CD4-positive, alpha-beta memory T cell (primary cell): Measurements from ENCODE around the gene ELP4. TPM values are rescaled to one million over a fixed set of nuclear protein-coding genes. Genes with fewer than 3 reads are reported as not detected.
"Not testable (repeated sequence)": the region's sequence is repeated elsewhere in the genome, so short reads cannot be mapped to it uniquely, and the experiment has no call there.

Source experiments
- CTCF ChIA-PET: fragments of 350-600 bp; sonication (Branson Sonifier 250); formaldehyde crosslinking; loops from one replicate; lab custom pipeline; 2021; ENCODE audit warnings: inconsistent platforms; ENCODE audit not compliant: partially characterized antibody; lab: Charles Lee
- POLR2A ChIA-PET: fragments of 350-600 bp; sonication (Branson Sonifier 250); formaldehyde crosslinking; loops from one replicate; lab custom pipeline; 2021; ENCODE audit not compliant: partially characterized antibody; lab: Charles Lee
- DNase-seq, 5 donors: peaks; one replicate each; pipeline versions ENCODE4 v3.0.0 to v3.0.0-alpha.2; 2020 to 2022; ENCODE audit warnings: mixed read lengths in 1 of 5
- H3K27ac ChIP-seq: one replicate; pipeline ENCODE4 v1.7.0; 2013; ENCODE audit warnings: low read depth, low read length
- H3K27me3 ChIP-seq: 2 replicates; pipeline ENCODE4 v1.7.0; 2013; ENCODE audit warnings: mild to moderate bottlenecking, low read length, moderate library complexity; ENCODE audit not compliant: insufficient read depth
- H3K36me3 ChIP-seq: 2 replicates; pipeline ENCODE4 v1.7.0; 2013; ENCODE audit warnings: mild to moderate bottlenecking, low read length, moderate library complexity; ENCODE audit not compliant: insufficient read depth
- H3K4me1 ChIP-seq: 2 replicates; pipeline ENCODE4 v1.7.0; 2013; ENCODE audit warnings: mild to moderate bottlenecking, low read length, moderate library complexity; ENCODE audit not compliant: insufficient read depth
- H3K4me3 ChIP-seq, 2 donors: one replicate each; pipeline ENCODE4 v1.7.0; 2013; ENCODE audit warnings: low read length in 2 of 2, mild to moderate bottlenecking in 1 of 2
- H3K9me3 ChIP-seq, 2 donors: one replicate each; pipeline ENCODE4 v1.7.0; 2013; ENCODE audit warnings: low read length in 2 of 2, control low read depth in 1 of 2; ENCODE audit not compliant: control insufficient read depth in 1 of 2
- H3K27ac Mint-ChIP-seq, 7 donors: one replicate each; pipeline ENCODE4 v1.8.0; 2020 to 2021; ENCODE audit warnings: mixed read lengths in 7 of 7, mild to moderate bottlenecking in 6 of 7, inconsistent platforms in 3 of 7, moderate library complexity in 3 of 7
- H3K27me3 Mint-ChIP-seq, 2 donors: one replicate each; pipeline ENCODE4 v1.8.0; 2020 to 2021; ENCODE audit warnings: mixed read lengths in 2 of 2
- H3K36me3 Mint-ChIP-seq, 2 donors: one replicate each; pipeline ENCODE4 v1.8.0; 2020 to 2021; ENCODE audit warnings: mixed read lengths in 2 of 2, inconsistent platforms in 1 of 2, mild to moderate bottlenecking in 1 of 2
- H3K4me1 Mint-ChIP-seq, 4 donors: one replicate each; pipeline ENCODE4 v1.8.0; 2020 to 2021; ENCODE audit warnings: mixed read lengths in 4 of 4, mild to moderate bottlenecking in 1 of 4
- H3K4me3 Mint-ChIP-seq, 8 donors: one replicate each; pipeline ENCODE4 v1.8.0; 2020 to 2021; ENCODE audit warnings: mixed read lengths in 8 of 8, mild to moderate bottlenecking in 7 of 8, moderate library complexity in 6 of 8, inconsistent platforms in 3 of 8
- H3K9me3 Mint-ChIP-seq, 8 donors: one replicate each; pipeline ENCODE4 v1.8.0; 2020 to 2021; ENCODE audit warnings: mixed read lengths in 8 of 8, mild to moderate bottlenecking in 5 of 8, inconsistent platforms in 3 of 8, moderate library complexity in 1 of 8
- intact Hi-C: fragments of 100-400 bp; cut with micrococcal nuclease; formaldehyde crosslinking; loops from one replicate; pipeline ENCODE4 v1.15.1; 2023
- polyA plus RNA-seq, 2 donors: library from polyadenylated mRNA; unstranded; fragments of 300-500 nt; fragmentation: Illumina TruSeq; gene quantifications; one replicate each; pipeline ENCODE4 v1.2.3, GENCODE V29; 2021
- total RNA-seq, 2 experiments: library from RNA; stranded (reverse); gene quantifications; one replicate each; pipeline ENCODE4 v1.2.3, GENCODE V29; 2021

The ELP4 gene
- total and polyA plus RNA-seq, 4 experiments from 2014 or later, result 18.1 to 29.0 (median 19.1) TPM

DNA sequence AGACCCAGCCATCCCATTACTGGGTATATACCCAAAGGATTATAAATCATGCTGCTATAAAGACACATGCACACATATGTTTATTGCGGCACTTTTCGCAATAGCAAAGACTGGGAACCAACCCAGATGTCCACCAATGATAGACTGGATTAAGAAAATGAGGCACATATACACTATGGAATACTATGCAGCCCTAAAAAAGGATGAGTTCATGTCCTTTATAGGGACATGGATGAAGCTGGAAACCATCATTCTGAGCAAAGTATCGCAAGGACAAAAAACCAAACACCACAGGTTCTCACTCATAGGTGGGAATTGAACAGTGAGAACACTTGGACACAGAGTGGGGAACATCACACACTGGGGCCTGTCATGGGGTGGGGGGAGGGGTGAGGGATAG, 69.8 kb downstream of the ELP4 start:
- H3K4me3 ChIP-seq, H3K9me3 ChIP-seq, H3K4me3 Mint-ChIP-seq, H3K4me1 ChIP-seq, H3K27ac Mint-ChIP-seq, H3K27me3 ChIP-seq, POLR2A ChIA-PET, H3K36me3 ChIP-seq, CTCF ChIA-PET, H3K27ac ChIP-seq, H3K4me1 Mint-ChIP-seq, H3K27me3 Mint-ChIP-seq, DNase-seq, intact Hi-C loops: not testable (repeated sequence)
- Mint-ChIP-seq H3K36me3 (peaks cover 12 to 36% of the 10 kb centered on the region in 2 donors), H3K9me3 (peaks cover 2 to 34% (median 18%) of the 10 kb centered on the region in 8 donors)

DNA sequence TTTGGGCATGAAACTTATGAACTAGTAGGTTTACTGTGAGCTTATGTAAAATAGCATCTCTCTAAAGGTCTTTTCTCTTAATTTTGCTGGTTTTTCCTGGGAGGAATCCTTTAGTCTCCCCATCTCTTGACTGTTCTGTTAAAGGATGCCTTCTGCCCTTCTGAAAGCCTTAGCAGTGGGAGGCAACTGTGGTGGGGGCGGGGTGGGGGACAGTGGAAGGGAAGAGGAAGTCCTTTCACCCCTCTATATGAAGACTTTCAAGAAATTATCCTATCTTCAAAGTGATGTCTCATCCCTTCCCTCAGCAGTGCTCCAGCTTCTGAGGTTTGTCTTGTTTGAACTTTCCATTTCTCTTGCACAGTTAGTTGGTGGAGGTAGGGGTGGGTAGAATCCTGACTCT, 73.1 kb downstream of the ELP4 start:
- Mint-ChIP-seq H3K27ac (no peak overlapping the region), H3K9me3 (peaks cover 0 to 14% (median 1%) of the 10 kb centered on the region in 8 donors)

DNA sequence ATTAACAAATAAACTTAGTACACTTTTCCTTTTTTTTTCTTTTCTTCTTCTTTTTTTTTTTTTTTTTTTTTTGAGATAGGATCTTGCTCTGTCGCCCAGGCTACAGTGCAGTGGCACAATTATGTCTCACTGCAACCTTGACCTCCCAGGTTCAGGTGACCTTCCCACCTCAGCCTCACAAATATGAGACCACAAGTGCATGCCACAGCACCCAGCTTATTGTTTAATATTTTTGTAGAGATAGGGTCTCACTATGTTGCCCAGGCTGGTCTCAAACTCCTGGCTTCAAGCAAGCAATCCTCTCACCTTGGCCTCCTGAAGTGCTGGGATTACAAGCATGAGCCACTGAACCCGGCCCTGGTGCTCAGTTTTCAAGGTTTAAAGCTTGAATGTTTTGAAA, 88.9 kb downstream of the ELP4 start:
- Mint-ChIP-seq H3K4me3 (no peak overlapping the region), H3K36me3 (peaks cover 23 to 40% of the 10 kb centered on the region in 2 donors), H3K4me1 (no peaks in the 10 kb centered on the region), H3K9me3 (no peaks in the 10 kb centered on the region), H3K27ac (no peak overlapping the region), H3K27me3 (no peaks in the 10 kb centered on the region)
- intact Hi-C loops, result no loop called here
- no peaks in the 10 kb centered on the region for H3K27me3 ChIP-seq
- no peaks in the 10 kb centered on the region for H3K36me3 ChIP-seq
- H3K9me3 ChIP-seq, result no peaks in the 10 kb centered on the region
- H3K4me3 ChIP-seq, result no peak overlapping the region
- DNase-seq, result no peak
- POLR2A ChIA-PET, result no interaction called here
- H3K4me1 ChIP-seq, result no peaks in the 10 kb centered on the region
- H3K27ac ChIP-seq, result no peak overlapping the region
- CTCF ChIA-PET, result interaction anchor here (1.0 kb wide), 1 partner anchor 14 kb away, joined by 3 read pairs; no protein-coding TSS in a partner anchor

More for the DNA sequence above, 73.1 kb downstream of the ELP4 start:
- ChIA-PET CTCF (no interaction called here), POLR2A (no interaction called here)
- Mint-ChIP-seq H3K36me3 (peaks cover 5 to 21% of the 10 kb centered on the region in 2 donors), H3K4me3 (no peak overlapping the region), H3K4me1 (peaks cover 0 to 10% (median 6%) of the 10 kb centered on the region in 4 donors), H3K27me3 (no peaks in the 10 kb centered on the region)
- Histone ChIP-seq H3K4me1 (no peaks in the 10 kb centered on the region), H3K27me3 (no peaks in the 10 kb centered on the region), H3K36me3 (no peaks in the 10 kb centered on the region), H3K4me3 (no peak overlapping the region), H3K9me3 (no peaks in the 10 kb centered on the region), H3K27ac (no peak overlapping the region)
- no peak for DNase-seq
- intact Hi-C loops, result no loop called here

DNA sequence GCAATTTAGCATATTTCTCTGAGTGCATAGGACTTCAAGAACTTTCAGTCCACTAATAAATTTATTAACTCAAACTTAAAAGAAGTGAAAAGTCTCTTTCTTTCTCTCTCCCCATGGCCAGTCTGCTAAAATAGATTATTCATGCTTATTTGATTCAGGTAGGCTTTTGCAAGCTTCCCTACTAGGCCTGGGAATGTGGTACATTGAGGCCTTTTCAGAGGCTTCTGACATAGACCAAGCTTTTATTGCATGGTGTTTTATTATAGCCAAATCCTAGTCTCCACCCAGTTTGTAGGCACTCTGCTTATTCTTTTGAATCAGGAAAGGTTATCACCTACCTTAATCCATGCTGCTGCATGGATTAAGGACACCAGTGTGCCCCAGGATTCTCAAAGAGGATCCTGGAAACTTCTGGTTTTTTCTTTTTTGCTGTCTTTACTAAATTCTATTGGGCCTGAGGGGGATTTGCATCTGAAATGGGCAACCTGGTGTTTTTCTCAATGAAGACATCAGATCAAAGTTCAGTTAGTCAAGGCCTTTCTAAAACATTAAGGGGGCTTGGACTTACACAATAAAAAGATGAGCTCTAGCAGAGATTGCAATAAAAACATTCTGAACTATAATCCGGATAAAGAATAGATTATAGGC, 92.2 kb downstream of the ELP4 start:
- no peaks in the 10 kb centered on the region for H3K27me3 ChIP-seq
- CTCF ChIA-PET, result no interaction called here
- H3K36me3 ChIP-seq, result no peaks in the 10 kb centered on the region
- H3K4me3 Mint-ChIP-seq, result no peak overlapping the region
- no peak overlapping the region for H3K27ac Mint-ChIP-seq
- H3K36me3 Mint-ChIP-seq, result peaks cover 16 to 29% of the 10 kb centered on the region in 2 donors
- intact Hi-C loops, result no loop called here
- H3K4me1 Mint-ChIP-seq, result no peaks in the 10 kb centered on the region
- H3K9me3 Mint-ChIP-seq, result no peaks in the 10 kb centered on the region
- H3K27me3 Mint-ChIP-seq, result no peaks in the 10 kb centered on the region
- no peak for DNase-seq
- no peak overlapping the region for H3K4me3 ChIP-seq
- H3K9me3 ChIP-seq, result no peaks in the 10 kb centered on the region
- H3K27ac ChIP-seq, result no peak overlapping the region
- H3K4me1 ChIP-seq, result no peaks in the 10 kb centered on the region
- POLR2A ChIA-PET, result no interaction called here

DNA sequence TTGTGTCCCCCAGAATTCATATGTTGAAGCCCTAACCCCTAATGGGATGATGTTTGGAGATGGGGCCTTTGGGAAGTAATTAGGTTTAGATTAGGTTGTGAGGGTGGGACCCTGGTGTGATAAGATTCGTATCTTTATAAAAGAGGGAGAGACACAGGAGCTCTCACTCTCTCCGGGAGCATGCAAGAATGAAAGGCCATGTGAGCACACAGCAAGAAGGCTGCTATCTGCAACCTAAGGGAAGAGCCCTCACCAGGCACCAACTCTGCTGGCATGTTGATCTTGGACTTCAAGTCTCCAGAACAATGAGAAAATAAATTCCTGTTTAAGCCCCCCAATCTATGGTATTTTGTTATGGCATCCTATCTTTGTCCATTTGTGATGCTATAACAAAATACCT, 97.3 kb downstream of the ELP4 start:
- no peaks in the 10 kb centered on the region for H3K9me3 ChIP-seq
- no peaks in the 10 kb centered on the region for H3K4me1 ChIP-seq
- H3K27me3 ChIP-seq, result no peaks in the 10 kb centered on the region
- peaks cover 0 to 2% (median 0%) of the 10 kb centered on the region in 8 donors for H3K9me3 Mint-ChIP-seq
- DNase-seq, result no peak
- H3K4me3 ChIP-seq, result no peak overlapping the region
- H3K27ac ChIP-seq, result no peak overlapping the region
- no peak overlapping the region for H3K4me3 Mint-ChIP-seq
- H3K27me3 Mint-ChIP-seq, result no peaks in the 10 kb centered on the region
- intact Hi-C loops, result no loop called here
- ChIA-PET POLR2A (no interaction called here), CTCF (no interaction called here)
- peaks cover 4 to 21% of the 10 kb centered on the region in 2 donors for H3K36me3 Mint-ChIP-seq
- H3K4me1 Mint-ChIP-seq, result peaks cover 0 to 2% (median under 1%) of the 10 kb centered on the region in 4 donors
- no peak overlapping the region for H3K27ac Mint-ChIP-seq
- no peaks in the 10 kb centered on the region for H3K36me3 ChIP-seq

DNA sequence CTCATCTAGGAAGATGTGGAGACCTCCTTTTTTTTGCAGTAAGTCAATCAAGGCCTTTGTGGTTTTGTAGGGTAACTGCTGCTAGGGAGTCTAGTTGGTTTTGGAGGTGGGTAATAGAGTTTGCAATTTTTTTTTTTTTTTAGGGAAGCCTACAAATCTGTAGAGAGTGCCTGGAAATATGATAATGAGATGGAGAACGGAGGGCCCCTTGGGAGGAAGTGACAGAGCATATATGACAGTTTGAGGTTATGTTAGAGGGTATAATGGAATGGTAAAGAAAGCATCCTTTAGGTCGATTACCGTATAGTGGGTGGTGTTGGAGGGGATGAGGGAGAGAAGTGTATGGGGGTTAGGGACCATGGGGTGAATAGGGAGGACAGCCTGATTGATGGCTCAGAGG, 98.3 kb downstream of the ELP4 start:
- H3K27ac ChIP-seq, result no peak overlapping the region
- no peaks in the 10 kb centered on the region for H3K36me3 ChIP-seq
- ChIA-PET POLR2A (no interaction called here), CTCF (no interaction called here)
- no peak overlapping the region for H3K4me3 ChIP-seq
- peaks cover 4 to 21% of the 10 kb centered on the region in 2 donors for H3K36me3 Mint-ChIP-seq
- H3K4me1 Mint-ChIP-seq, result peaks cover 0 to 2% (median under 1%) of the 10 kb centered on the region in 4 donors
- H3K9me3 ChIP-seq, result no peaks in the 10 kb centered on the region
- no peak overlapping the region for H3K27ac Mint-ChIP-seq
- H3K27me3 ChIP-seq, result no peaks in the 10 kb centered on the region
- no peaks in the 10 kb centered on the region for H3K4me1 ChIP-seq
- peaks cover 0 to 2% (median 0%) of the 10 kb centered on the region in 8 donors for H3K9me3 Mint-ChIP-seq
- H3K4me3 Mint-ChIP-seq, result no peak overlapping the region
- no peak for DNase-seq
- intact Hi-C loops, result no loop called here
- H3K27me3 Mint-ChIP-seq, result no peaks in the 10 kb centered on the region

DNA sequence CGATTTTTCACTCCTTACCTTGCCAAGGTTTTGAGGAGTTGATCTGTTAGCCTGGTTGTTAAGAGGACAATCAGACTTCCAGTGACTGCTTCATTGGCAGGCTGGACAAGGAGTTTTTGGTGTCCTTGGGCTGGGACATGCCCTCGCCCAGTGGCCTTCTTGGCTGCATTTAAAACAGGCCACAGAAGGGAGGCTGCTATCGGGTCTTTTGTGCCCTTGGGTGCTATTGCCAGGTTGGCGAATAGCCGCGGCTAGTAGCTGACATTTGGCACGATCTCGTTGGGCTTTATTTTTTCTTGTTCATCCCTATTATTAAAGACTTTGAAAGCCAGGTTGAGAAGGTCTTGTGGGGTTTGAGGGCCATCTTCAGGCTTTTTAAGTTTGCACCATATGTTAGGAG, 99.4 kb downstream of the ELP4 start:
- H3K4me3 ChIP-seq, result no peak overlapping the region
- H3K4me1 Mint-ChIP-seq, result peaks cover 0 to 2% (median under 1%) of the 10 kb centered on the region in 4 donors
- H3K9me3 ChIP-seq, result no peaks in the 10 kb centered on the region
- peaks cover 0 to 2% (median 0%) of the 10 kb centered on the region in 8 donors for H3K9me3 Mint-ChIP-seq
- ChIA-PET CTCF (no interaction called here), POLR2A (no interaction called here)
- H3K27ac Mint-ChIP-seq, result no peak overlapping the region
- intact Hi-C loops, result no loop called here
- H3K27me3 Mint-ChIP-seq, result no peaks in the 10 kb centered on the region
- no peaks in the 10 kb centered on the region for H3K4me1 ChIP-seq
- DNase-seq, result no peak
- H3K36me3 Mint-ChIP-seq, result peaks cover 4 to 21% of the 10 kb centered on the region in 2 donors
- no peak overlapping the region for H3K4me3 Mint-ChIP-seq
- no peak overlapping the region for H3K27ac ChIP-seq
- no peaks in the 10 kb centered on the region for H3K27me3 ChIP-seq
- H3K36me3 ChIP-seq, result no peaks in the 10 kb centered on the region
